Measurements from ENCODE around the gene GAS5. TPM values are rescaled to one million over a fixed set of nuclear protein-coding genes. Genes with fewer than 3 reads are reported as not detected.

GAS5 gene
- total RNA-seq (2022; extraction: Qiagen RNA extraction; ENCODE audit: low read depth): 279 to 334 TPM (median 309 TPM) in 5 replicates

GRCh38 chr1:173867753-173868265 lies at the start of gene GAS5:
Gene GAS5 (minus strand): TSS chr1:173867989.

GRCh38 chr1:173917149-173917548 lies 49.4 kb upstream of the GAS5 start, which contains the start of gene SERPINC1:
Gene SERPINC1 (minus strand): TSS chr1:173917327. CDS start chr1:173917259, 68 bp downstream.

GRCh38 chr1:173868266-173869020 lies 654 bp upstream of the GAS5 start, which contains the start of gene ZBTB37:
Gene ZBTB37 (plus strand): TSS chr1:173868380. CDS start chr1:173870226, 1,846 bp downstream.

GRCh38 chr1:173824315-173825081 lies 43.3 kb downstream of the GAS5 start, which contains the start of the genes CENPL and DARS2:
Gene CENPL (minus strand): TSS chr1:173824883. CDS start chr1:173811299, 13,584 bp downstream.
Gene DARS2 (plus strand): TSS chr1:173824673. CDS start chr1:173825230, 557 bp downstream.

Other genes starting within 250 kb of the GAS5 start
- gene TEX50, start 232.7 kb downstream of the GAS5 start, total RNA-seq (2022; extraction: Qiagen RNA extraction; ENCODE audit: low read depth): not detected in 5 replicates
- 0.15 TPM in 2 of 5 replicates, not detected in the others for gene ANKRD45, start 198.1 kb downstream of the GAS5 start, total RNA-seq (2022; extraction: Qiagen RNA extraction; ENCODE audit: low read depth)
- 9.4 to 15.5 TPM (median 12.4 TPM) in 5 replicates for gene KLHL20, start 153.0 kb downstream of the GAS5 start, total RNA-seq (2022; extraction: Qiagen RNA extraction; ENCODE audit: low read depth)
- gene DARS2, start 43.3 kb downstream of the GAS5 start, total RNA-seq (2022; extraction: Qiagen RNA extraction; ENCODE audit: low read depth): 37.2 to 46.4 TPM (median 42.7 TPM) in 5 replicates
- 10.2 to 12.4 TPM (median 11.4 TPM) in 5 replicates for gene CENPL, start 43.1 kb downstream of the GAS5 start, total RNA-seq (2022; extraction: Qiagen RNA extraction; ENCODE audit: low read depth)
- 0.94 to 1.4 TPM (median 1.3 TPM) in 5 replicates for gene ZBTB37, start 391 bp upstream of the GAS5 start, total RNA-seq (2022; extraction: Qiagen RNA extraction; ENCODE audit: low read depth)
- 0.13 to 0.15 TPM (median 0.14 TPM) in 3 of 5 replicates, not detected in the others for gene SERPINC1, start 49.3 kb upstream of the GAS5 start, total RNA-seq (2022; extraction: Qiagen RNA extraction; ENCODE audit: low read depth)
- 5.2 to 9.5 TPM (median 5.5 TPM) in 5 replicates for gene RC3H1, start 154.4 kb upstream of the GAS5 start, total RNA-seq (2022; extraction: Qiagen RNA extraction; ENCODE audit: low read depth)

Measured in A549 treated with CpdA at 1 μM for 4 hours (cell line).